GM23338 (cell line): ENCODE data around the gene TNFRSF21. TPM values are rescaled to one million over a fixed set of nuclear protein-coding genes. Genes with fewer than 3 reads are reported as not detected.

Experiments used
- ATAC-seq: fragments of 200-7000 bp; cut with Tn5 transposase; 3 replicates; pipeline ENCODE4 v1.9.1; 2020
- DNase-seq: peaks from one replicate; pipeline ENCODE4 v3.0.0-alpha.2; 2015; ENCODE audit warnings: low spot score
- H2AFZ ChIP-seq: fragments of 200-600 bp; sonication (generic); 2 replicates; pipeline ENCODE4 v1.8.0; 2016; ENCODE audit warnings: antibody characterized with exemption, mild to moderate bottlenecking, moderate library complexity
- H3F3A ChIP-seq: fragments of 200-600 bp; sonication (generic); replicated peaks from 2 replicates; pipeline ENCODE4 v1.8.0; 2017; ENCODE audit warnings: antibody characterized with exemption, mixed run types, low read depth
- H3K27ac ChIP-seq: fragments of 200-600 bp; sonication (generic); 2 replicates; pipeline ENCODE4 v1.6.1; 2016; ENCODE audit warnings: low read depth
- H3K27me3 ChIP-seq: fragments of 200-600 bp; sonication (generic); 2 replicates; pipeline ENCODE4 v1.8.0; 2016; ENCODE audit warnings: mild to moderate bottlenecking, mixed run types, moderate library complexity; ENCODE audit not compliant: insufficient read depth
- H3K36me3 ChIP-seq: fragments of 200-600 bp; sonication (generic); 2 replicates; pipeline ENCODE4 v1.8.0; 2016; ENCODE audit warnings: mild to moderate bottlenecking; ENCODE audit not compliant: insufficient read depth
- H3K4me1 ChIP-seq: fragments of 200-600 bp; sonication (generic); 2 replicates; pipeline ENCODE4 v1.8.0; 2016; ENCODE audit warnings: mild to moderate bottlenecking, moderate library complexity; ENCODE audit not compliant: insufficient read depth
- H3K4me2 ChIP-seq: fragments of 200-600 bp; sonication (generic); 2 replicates; pipeline ENCODE4 v1.7.1; 2017; ENCODE audit warnings: mixed run types
- H3K4me3 ChIP-seq: fragments of 200-600 bp; sonication (generic); 2 replicates; pipeline ENCODE4 v1.6.1; 2016; ENCODE audit warnings: mixed run types
- H3K79me2 ChIP-seq: fragments of 200-600 bp; sonication (generic); replicated peaks from 2 replicates; pipeline ENCODE4 v1.8.0; 2017; ENCODE audit warnings: mild to moderate bottlenecking; ENCODE audit not compliant: insufficient read depth
- H3K9me2 ChIP-seq: fragments of 200-600 bp; sonication (generic); 2 replicates; pipeline ENCODE4 v1.8.0; 2017; ENCODE audit not compliant: insufficient read depth
- H4K20me1 ChIP-seq: fragments of 200-600 bp; sonication (generic); replicated peaks from 2 replicates; pipeline ENCODE4 v1.8.0; 2017; ENCODE audit warnings: mild to moderate bottlenecking; ENCODE audit not compliant: insufficient read depth
- H3K27ac Mint-ChIP-seq: 2 replicates; pipeline ENCODE4 v1.8.0; 2020; ENCODE audit warnings: inconsistent platforms, mild to moderate bottlenecking, moderate library complexity, mixed read lengths
- H3K27me3 Mint-ChIP-seq: 3 replicates; pipeline ENCODE4 v1.8.0; 2022; ENCODE audit warnings: low read depth, mild to moderate bottlenecking, moderate library complexity, mixed read lengths, inconsistent platforms; ENCODE audit not compliant: insufficient read depth, poor library complexity
- H3K36me3 Mint-ChIP-seq: 3 replicates; pipeline ENCODE4 v1.8.0; 2021; ENCODE audit warnings: low read depth, mild to moderate bottlenecking, inconsistent platforms, moderate library complexity, mixed read lengths
- H3K4me1 Mint-ChIP-seq: 3 replicates; pipeline ENCODE4 v1.8.0; 2020; ENCODE audit warnings: mild to moderate bottlenecking, inconsistent platforms, mixed read lengths
- H3K4me3 Mint-ChIP-seq: 3 replicates; pipeline ENCODE4 v1.8.0; 2021; ENCODE audit warnings: moderate library complexity, mild to moderate bottlenecking, inconsistent platforms, mixed read lengths
- H3K9me3 Mint-ChIP-seq: 3 replicates; pipeline ENCODE4 v1.8.0; 2020; ENCODE audit warnings: moderate library complexity, mild to moderate bottlenecking, inconsistent platforms, mixed read lengths
- CREB1 ChIP-seq: fragments of 250-450 bp; sonication (Bioruptor Pico); IDR thresholded peaks from 2 replicates; pipeline ENCODE4 v1.5.0; 2020; ENCODE audit warnings: low read depth, mild to moderate bottlenecking, moderate library complexity
- JUNB ChIP-seq: IDR thresholded peaks from one replicate; pipeline ENCODE4 v1.6.1; 2016; ENCODE audit warnings: antibody characterized with exemption; ENCODE audit not compliant: unreplicated experiment
- POLR2AphosphoS5 ChIP-seq: IDR thresholded peaks from 2 replicates; pipeline ENCODE4 v1.6.1; 2016; ENCODE audit warnings: antibody characterized with exemption, low read depth
- ZNF114 ChIP-seq: fragments of 250-450 bp; sonication (Bioruptor Pico); IDR thresholded peaks from 2 replicates; pipeline ENCODE4 v1.5.0; 2020; ENCODE audit warnings: mild to moderate bottlenecking, moderate library complexity
- ZNF331 ChIP-seq: fragments of 250-450 bp; sonication (Bioruptor Pico); IDR thresholded peaks from 2 replicates; pipeline ENCODE4 v1.5.0; 2020; ENCODE audit warnings: low read depth, mild to moderate bottlenecking, moderate library complexity
- ZNF462 ChIP-seq: fragments of 250-450 bp; sonication (Bioruptor Pico); IDR thresholded peaks from 2 replicates; pipeline ENCODE4 v1.5.0; 2020; ENCODE audit warnings: mild to moderate bottlenecking, moderate library complexity
- polyA plus RNA-seq: library from polyadenylated mRNA; unstranded; fragments of >200 nt; fragmentation: Nextera tagmentation; extraction: Ambion mirVana; gene quantifications from 2 replicates; pipeline ENCODE4 v1.2.1, GENCODE V29; 2016
- total RNA-seq: library from RNA; depleted of rRNA; stranded (reverse); fragments of >200 nt; shearing (Covaris generic); gene quantifications from 2 replicates; pipeline ENCODE4 v1.2.3, GENCODE V29; 2014
- TF ChIP-seq, protein P1 (sequence below), 2 experiments: fragments of 200-600 bp in 1 of 2; sonication (generic) in 1 of 2; conservative IDR thresholded peaks; 2 replicates each; pipeline versions ENCODE4 v1.5.1 to v1.6.1; 2016 to 2017; ENCODE audit warnings: antibody characterized with exemption in 2 of 2, low read depth in 2 of 2, mild to moderate bottlenecking in 2 of 2, moderate library complexity in 1 of 2

TNFRSF21 gene
- total and polyA plus RNA-seq, 2 experiments from 2014 or later: 22.1 to 48.1 TPM

DNA sequence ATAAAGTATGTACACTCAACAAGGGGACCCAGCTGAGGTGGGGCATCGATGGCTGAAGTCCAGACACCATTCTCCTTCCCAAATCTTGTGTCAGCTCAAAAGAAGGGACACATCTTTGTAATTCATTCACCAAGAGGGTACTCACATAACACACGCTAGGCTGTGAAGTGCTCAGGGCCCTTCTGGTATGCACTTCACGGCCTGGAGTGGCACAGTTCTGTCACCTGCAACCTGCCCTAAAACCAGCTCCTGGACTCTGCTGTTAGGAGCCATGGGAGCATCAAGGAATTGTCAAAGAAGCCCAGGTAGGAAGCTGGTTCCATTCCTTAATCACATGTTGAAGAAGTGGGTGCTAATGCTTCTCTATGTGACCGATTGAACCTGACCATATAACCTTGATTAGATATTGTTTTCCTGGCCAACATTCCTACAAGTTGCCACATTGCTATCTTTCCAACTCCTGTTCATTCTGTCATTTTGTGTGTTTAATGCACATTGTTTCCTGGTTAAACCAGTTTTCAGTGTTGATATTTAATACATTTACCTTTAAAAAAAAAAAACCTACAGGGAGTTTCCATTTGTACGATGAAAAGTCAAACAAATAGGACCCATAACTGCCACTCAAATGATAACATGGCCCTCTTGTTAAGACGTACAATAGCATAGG lies 127.3 kb downstream of the TNFRSF21 start:
- H2AFZ ChIP-seq: no peak overlapping the region
- H3K4me1 Mint-ChIP-seq: no peaks in the 10 kb centered on the region
- H3K9me3 Mint-ChIP-seq: no peaks in the 10 kb centered on the region
- ATAC-seq: no peak
- H3K27ac ChIP-seq: no peak overlapping the region
- no peaks in the 10 kb centered on the region for H3K27me3 ChIP-seq
- no peaks in the 10 kb centered on the region for H4K20me1 ChIP-seq
- no peak overlapping the region for H3K4me2 ChIP-seq
- no peaks in the 10 kb centered on the region for H3K27me3 Mint-ChIP-seq
- H3F3A ChIP-seq: no peaks in the 10 kb centered on the region
- no peaks in the 10 kb centered on the region for H3K4me1 ChIP-seq
- no peak for TF ChIP-seq ZNF114 (CRISPR knock-in tag)
- no peak for TF ChIP-seq POLR2AphosphoS5
- no peak for TF ChIP-seq CREB1 (CRISPR knock-in tag)
- TF ChIP-seq, protein P1, sequence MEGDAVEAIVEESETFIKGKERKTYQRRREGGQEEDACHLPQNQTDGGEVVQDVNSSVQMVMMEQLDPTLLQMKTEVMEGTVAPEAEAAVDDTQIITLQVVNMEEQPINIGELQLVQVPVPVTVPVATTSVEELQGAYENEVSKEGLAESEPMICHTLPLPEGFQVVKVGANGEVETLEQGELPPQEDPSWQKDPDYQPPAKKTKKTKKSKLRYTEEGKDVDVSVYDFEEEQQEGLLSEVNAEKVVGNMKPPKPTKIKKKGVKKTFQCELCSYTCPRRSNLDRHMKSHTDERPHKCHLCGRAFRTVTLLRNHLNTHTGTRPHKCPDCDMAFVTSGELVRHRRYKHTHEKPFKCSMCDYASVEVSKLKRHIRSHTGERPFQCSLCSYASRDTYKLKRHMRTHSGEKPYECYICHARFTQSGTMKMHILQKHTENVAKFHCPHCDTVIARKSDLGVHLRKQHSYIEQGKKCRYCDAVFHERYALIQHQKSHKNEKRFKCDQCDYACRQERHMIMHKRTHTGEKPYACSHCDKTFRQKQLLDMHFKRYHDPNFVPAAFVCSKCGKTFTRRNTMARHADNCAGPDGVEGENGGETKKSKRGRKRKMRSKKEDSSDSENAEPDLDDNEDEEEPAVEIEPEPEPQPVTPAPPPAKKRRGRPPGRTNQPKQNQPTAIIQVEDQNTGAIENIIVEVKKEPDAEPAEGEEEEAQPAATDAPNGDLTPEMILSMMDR (conservative IDR thresholded peaks at IDR 0.05; ENCODE audit: low read depth in 2 of 2): no peak
- TF ChIP-seq ZNF462: no peak
- no peak for TF ChIP-seq JUNB
- no peak for TF ChIP-seq ZNF331
- H3K4me3 ChIP-seq: no peak overlapping the region
- H3K27ac Mint-ChIP-seq: no peak overlapping the region
- no peaks in the 10 kb centered on the region for H3K36me3 Mint-ChIP-seq
- no peaks in the 10 kb centered on the region for H3K36me3 ChIP-seq
- no peak for DNase-seq
- H3K4me3 Mint-ChIP-seq: no peak overlapping the region
- H3K79me2 ChIP-seq: no peaks in the 10 kb centered on the region
- H3K9me2 ChIP-seq: 0 out of 2 replicates have a peak, but pooled peaks cover 6% of the 10 kb centered on the region
